ENCODE data around the gene P2RY12. TPM values are rescaled to one million over a fixed set of nuclear protein-coding genes. Genes with fewer than 3 reads are reported as not detected.

The P2RY12 gene
- total RNA-seq, 4 donors from 2014 or later, result 6.3 to 11.5 (median 8.8) TPM

DNA sequence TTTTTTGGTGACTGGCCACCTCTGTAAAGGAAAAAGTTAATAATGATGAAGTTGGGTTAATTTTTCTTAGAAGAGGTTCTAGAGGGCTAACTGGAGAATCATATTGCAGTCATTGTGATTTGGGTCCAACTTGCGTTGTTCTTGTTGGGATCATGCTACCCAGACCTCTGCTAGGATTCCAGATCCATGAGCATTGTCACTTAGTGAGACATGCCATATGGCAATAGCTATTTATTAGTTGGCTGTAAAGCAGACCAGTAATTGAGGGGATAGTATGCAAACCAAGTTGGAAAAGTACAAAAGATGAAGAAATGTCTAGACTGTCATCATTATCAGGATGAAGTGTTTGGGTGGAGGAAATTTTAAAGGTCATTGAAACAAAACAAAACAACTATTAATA, 30.7 kb upstream of the P2RY12 start:
- Histone ChIP-seq H3K27ac (no peak overlapping the region), H3K27me3 (no peaks in the 10 kb centered on the region), H3K4me3 (no peak overlapping the region), H3K9me3 (no peaks in the 10 kb centered on the region), H3K4me1 (no peaks in the 10 kb centered on the region), H3K36me3 (no peaks in the 10 kb centered on the region)
- TF ChIP-seq, protein P1, sequence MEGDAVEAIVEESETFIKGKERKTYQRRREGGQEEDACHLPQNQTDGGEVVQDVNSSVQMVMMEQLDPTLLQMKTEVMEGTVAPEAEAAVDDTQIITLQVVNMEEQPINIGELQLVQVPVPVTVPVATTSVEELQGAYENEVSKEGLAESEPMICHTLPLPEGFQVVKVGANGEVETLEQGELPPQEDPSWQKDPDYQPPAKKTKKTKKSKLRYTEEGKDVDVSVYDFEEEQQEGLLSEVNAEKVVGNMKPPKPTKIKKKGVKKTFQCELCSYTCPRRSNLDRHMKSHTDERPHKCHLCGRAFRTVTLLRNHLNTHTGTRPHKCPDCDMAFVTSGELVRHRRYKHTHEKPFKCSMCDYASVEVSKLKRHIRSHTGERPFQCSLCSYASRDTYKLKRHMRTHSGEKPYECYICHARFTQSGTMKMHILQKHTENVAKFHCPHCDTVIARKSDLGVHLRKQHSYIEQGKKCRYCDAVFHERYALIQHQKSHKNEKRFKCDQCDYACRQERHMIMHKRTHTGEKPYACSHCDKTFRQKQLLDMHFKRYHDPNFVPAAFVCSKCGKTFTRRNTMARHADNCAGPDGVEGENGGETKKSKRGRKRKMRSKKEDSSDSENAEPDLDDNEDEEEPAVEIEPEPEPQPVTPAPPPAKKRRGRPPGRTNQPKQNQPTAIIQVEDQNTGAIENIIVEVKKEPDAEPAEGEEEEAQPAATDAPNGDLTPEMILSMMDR (IDR thresholded peaks at IDR 0.05), result no peak
- no peak for TF ChIP-seq POLR2A (IDR thresholded peaks at IDR 0.05)
- no peak for TF ChIP-seq EP300 (IDR thresholded peaks at IDR 0.05)
- no peak for DNase-seq (ENCODE audit: low spot score in 2 of 2)
- 50 to 90% methylated on average over 1 of the region's 1 CpG for WGBS, 2 donors

DNA sequence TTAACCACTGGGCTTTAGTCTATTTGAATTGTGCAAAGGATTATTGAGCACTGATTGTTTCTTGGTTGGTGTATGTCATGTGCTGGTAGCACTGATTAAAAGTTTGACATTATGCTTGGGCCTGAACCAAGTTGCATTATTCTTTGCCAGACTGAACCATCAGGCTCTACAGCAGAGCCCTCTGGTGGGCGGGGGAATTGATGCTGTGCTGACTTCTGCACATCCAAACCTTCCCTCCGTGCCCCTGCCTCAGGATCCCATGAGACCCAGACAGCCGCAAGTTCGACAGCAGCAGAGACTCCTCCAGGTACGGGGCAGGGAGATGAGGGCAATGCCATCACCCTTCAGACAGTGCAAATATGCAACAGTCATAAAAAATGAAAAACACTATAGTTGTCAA, 28.4 kb upstream of the P2RY12 start:
- Histone ChIP-seq H3K36me3 (no peaks in the 10 kb centered on the region), H3K4me3 (no peak overlapping the region), H3K27ac (no peak overlapping the region), H3K9me3 (no peaks in the 10 kb centered on the region), H3K27me3 (no peaks in the 10 kb centered on the region), H3K4me1 (no peaks in the 10 kb centered on the region)
- WGBS, 2 donors, result 87 to 95% methylated on average over 5 of the region's 5 CpGs
- DNase-seq (ENCODE audit: low spot score in 2 of 2), result no peak
- no peak for TF ChIP-seq POLR2A (IDR thresholded peaks at IDR 0.05)
- TF ChIP-seq, protein P1 (IDR thresholded peaks at IDR 0.05), result no peak
- TF ChIP-seq EP300 (IDR thresholded peaks at IDR 0.05), result no peak

DNA sequence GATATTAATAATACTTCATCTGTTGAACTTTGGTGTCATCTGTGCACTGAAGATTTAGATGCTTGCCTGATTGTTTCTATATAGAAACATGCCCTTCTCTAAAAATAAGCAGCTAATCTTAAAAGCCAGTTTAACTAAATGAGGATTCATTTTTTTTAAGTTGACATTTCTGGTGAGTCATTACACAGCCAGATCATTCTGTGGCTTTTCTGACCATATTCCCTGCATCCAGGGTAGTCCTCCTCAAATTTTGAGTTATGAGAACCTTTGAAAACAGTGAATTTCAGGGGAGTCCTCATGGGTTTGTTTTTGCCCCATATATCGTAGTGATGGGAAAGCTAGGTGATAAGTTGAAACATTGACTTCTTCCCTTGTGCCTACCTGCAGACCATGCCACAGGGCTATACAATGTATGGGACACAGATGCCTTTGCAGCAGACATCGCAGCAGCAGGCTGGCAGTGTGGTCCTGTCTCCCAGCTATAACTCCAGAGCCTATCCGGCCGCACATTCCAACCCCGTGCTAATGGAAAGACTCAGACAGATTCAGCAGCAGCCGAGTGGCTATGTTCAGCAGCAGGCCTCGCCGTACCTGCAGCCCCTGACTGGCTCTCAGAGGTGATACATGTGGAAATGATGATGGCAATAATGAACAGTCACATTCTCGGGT, 26.5 kb upstream of the P2RY12 start:
- WGBS, 2 donors, result 79 to 81% methylated on average over 9 of the region's 9 CpGs
- no peak overlapping the region for H3K4me3 ChIP-seq

DNA sequence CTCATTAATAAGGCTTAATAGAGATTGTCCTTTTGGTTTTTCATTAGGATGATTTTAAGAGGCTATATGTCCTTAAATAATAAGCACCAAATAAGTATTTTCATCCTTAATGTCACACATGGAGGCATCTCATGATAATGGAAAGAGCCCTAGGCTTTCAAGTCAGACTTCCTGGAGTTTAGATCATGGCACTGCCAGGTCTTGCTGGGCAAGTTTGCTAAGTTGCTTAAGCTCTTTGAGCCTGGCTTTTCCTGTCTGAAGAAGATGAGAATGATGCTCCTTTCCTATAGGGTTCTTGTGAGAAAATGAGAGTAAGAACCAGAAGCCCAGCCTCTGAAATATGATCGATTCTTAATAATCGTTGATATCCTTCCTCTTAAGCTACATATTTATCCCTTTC, 23.4 kb upstream of the P2RY12 start:
- Histone ChIP-seq H3K36me3 (no peaks in the 10 kb centered on the region), H3K4me1 (no peaks in the 10 kb centered on the region), H3K27me3 (no peaks in the 10 kb centered on the region), H3K27ac (no peak overlapping the region), H3K9me3 (no peaks in the 10 kb centered on the region), H3K4me3 (no peak overlapping the region)
- TF ChIP-seq, protein P1 (IDR thresholded peaks at IDR 0.05), result no peak
- TF ChIP-seq EP300 (IDR thresholded peaks at IDR 0.05), result no peak
- TF ChIP-seq POLR2A (IDR thresholded peaks at IDR 0.05), result no peak
- 91 to 96% methylated on average over 2 of the region's 2 CpGs for WGBS, 2 donors
- DNase-seq (ENCODE audit: low spot score in 2 of 2), result no peak

More for the DNA sequence above, 26.5 kb upstream of the P2RY12 start:
- H3K27ac ChIP-seq, result no peak overlapping the region
- no peak for DNase-seq (ENCODE audit: low spot score in 2 of 2)
- H3K27me3 ChIP-seq, result no peaks in the 10 kb centered on the region
- TF ChIP-seq, protein P1 (IDR thresholded peaks at IDR 0.05), result no peak
- no peak for TF ChIP-seq POLR2A (IDR thresholded peaks at IDR 0.05)
- H3K4me1 ChIP-seq, result no peaks in the 10 kb centered on the region
- H3K36me3 ChIP-seq, result no peaks in the 10 kb centered on the region
- no peaks in the 10 kb centered on the region for H3K9me3 ChIP-seq

DNA sequence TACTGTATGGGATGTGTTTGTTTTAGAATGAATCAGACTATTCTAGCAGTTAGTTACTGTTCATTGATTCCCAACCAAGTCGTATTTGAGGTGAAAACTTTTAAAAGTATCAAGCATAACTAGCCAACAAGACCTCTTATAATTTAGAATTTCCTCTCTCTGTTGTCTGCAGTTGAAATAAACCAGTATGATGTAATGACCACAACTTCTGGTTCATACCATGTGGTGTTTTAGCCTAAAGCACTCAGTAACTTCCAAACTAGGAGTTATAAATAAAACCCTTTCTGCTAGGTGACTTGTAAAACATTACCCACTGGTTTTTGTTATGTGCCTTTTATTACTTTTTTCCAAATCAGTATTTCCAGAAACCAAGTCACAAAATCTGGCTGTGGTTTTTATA, 19.8 kb upstream of the P2RY12 start:
- no peak for DNase-seq (ENCODE audit: low spot score in 2 of 2)
- 33 to 46% methylated on average over 1 of the region's 1 CpG for WGBS, 2 donors
- H3K27ac ChIP-seq, result no peak overlapping the region

More for the DNA sequence above, 19.8 kb upstream of the P2RY12 start:
- no peak overlapping the region for H3K4me3 ChIP-seq
- H3K27me3 ChIP-seq, result no peaks in the 10 kb centered on the region
- H3K36me3 ChIP-seq, result no peaks in the 10 kb centered on the region
- no peaks in the 10 kb centered on the region for H3K4me1 ChIP-seq
- H3K9me3 ChIP-seq, result no peaks in the 10 kb centered on the region
- TF ChIP-seq POLR2A (IDR thresholded peaks at IDR 0.05) (no peak), EP300 (IDR thresholded peaks at IDR 0.05) (no peak)
- TF ChIP-seq, protein P1 (IDR thresholded peaks at IDR 0.05), result no peak

Measured in tibial nerve (tissue), 4 donors.